ENCODE measurements around the gene IL34. TPM values are rescaled to one million over a fixed set of nuclear protein-coding genes. Genes with fewer than 3 reads are reported as not detected.
"Not testable (repeated sequence)": the region's sequence is repeated elsewhere in the genome, so short reads cannot be mapped to it uniquely, and the experiment has no call there.

The IL34 gene
- total RNA-seq, 1 experiment from 2014 or later, result not detected

DNA sequence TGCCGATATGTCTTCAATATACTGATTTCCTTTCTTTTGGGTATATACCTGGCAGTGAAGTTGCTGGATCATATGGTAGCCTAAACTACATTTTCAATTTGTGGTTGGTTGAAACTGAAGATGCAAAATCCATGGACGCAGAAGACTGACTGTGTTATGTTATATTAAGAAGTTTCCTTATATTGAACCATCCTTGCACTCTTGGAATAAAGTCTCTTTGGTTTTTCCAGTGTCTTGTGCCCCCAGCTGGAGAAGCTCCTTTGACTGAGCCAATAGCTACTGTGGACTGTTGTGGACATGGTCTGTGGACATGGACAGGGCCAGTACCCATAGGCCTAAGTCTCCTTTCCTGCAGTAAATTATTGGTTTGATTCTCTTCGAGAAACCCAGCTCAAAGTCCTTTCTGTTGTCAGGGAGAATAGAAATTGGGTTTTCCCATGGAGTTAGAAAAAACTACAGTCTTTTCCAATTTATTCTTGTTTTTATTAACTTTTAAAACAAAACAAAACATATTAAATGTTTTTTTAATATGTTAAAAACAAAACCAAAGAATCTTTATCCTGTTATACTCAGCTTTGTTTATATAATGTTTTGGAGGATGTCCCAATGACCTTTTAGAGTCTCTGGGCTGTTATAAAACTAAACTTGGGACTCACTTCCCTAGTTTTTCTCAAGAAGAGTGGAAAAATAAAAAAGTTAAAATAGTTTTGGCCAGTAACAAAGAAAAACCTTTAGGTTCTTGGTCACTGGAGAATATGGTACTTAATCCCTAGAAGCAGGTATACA is 15.2 kb upstream of the IL34 start:
- DNase-seq (ENCODE audit: low spot score), result no peak

GRCh38 chr16:70632273-70632672 is 14.1 kb upstream of the IL34 start:
- DNase-seq (ENCODE audit: low spot score), result no peak

DNA sequence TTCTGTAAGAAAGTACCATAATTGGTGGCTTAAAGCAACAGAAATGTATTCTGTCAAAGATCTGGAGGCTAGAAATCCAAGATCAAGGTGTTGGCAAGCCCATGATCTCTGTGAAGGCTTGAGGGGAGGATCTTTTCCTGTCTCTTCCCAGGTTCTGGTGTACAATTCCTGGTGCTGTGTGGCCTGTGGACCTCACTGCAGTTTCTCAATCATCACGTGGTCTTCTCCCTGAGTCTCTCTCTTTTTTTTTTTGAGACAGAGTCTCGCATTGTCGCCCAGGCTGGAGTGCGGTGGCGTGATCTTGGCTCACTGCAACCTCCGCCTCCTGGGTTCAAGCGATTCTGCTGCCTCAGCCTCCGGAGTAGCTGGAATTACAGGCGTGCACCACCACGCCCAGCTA is 12.7 kb upstream of the IL34 start:
- DNase-seq (ENCODE audit: low spot score), result not testable (repeated sequence)

GRCh38 chr16:70634861-70635260 is 11.5 kb upstream of the IL34 start:
- no peak for DNase-seq (ENCODE audit: low spot score)

DNA sequence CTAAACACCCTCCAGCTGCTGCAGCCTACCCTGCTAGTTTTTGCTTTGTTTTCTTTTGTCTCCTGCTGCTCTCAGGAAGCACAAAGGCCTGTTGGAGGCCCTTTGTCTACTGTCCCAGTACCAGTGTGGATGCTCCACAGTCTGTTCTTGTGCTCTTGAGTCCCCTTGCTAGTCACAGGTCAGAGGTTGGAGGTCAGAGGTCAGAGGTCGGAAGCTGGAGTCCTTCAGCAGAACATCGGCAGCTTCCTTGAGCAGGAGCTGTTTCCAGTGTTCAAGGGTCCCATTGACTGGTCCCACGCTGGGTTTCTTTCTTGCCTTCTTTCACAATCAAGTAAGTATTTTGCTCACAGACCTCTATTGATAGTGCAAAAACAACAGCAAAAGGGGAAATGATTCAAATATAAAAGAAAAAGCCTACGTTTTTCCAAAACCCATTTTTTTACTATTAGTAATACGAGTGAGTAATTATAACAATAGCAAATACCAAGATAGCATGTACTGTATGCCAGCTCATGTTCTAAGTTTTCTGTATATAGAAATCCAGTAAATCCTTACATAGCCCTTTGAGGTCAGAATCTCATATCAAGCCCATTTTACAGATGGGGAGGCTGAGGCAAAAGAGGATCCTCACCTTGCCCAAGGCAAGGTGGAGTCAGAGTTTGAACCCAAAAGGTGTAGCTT is 10.9 kb upstream of the IL34 start:
- no peak for DNase-seq (ENCODE audit: low spot score)

- no peak for DNase-seq (ENCODE audit: low spot score)
These were observed 7.3 kb upstream of the IL34 start for GRCh38 chr16:70638814-70639792.

DNA sequence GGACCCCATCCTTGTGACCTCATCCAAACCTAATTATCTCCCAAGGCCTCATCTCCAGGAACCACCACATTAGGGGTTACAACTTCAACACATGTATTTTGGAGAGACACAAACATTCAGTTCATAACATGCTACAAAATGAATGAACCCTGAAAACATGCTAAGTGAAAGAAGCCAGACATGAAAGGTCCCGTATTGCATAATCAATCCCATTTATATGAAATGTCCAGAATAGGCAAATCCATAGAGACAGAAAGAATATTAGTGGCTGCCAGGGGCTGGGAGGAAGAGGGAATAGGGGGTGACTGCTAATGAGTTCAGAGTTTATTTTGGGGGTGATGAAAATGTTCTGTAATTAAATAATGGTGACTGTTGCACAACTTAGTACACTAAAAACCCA is 3.7 kb upstream of the IL34 start:
- no peak for DNase-seq (ENCODE audit: low spot score)

DNA sequence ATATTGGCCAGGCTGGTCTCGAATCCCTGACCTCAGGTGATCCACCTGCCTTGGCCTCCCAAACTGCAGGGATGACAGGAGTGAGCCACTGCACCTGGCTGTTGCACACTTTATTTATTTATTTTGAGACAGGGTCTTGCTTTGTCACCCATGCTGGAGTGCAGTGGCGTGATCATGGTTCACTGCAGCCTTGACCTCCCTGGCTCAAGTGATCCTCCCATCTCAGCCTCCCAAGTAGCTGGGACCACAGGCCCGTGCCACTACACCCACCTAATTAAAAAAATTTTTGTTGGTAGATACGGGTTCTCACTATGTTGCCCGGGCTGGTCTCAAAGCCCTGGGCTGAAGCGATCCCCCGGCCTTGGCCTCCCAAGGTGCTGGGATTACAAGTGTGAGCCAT is 3.1 kb upstream of the IL34 start:
- not testable (repeated sequence) for DNase-seq (ENCODE audit: low spot score)

GRCh38 chr16:70644763-70645597 is 1.4 kb upstream of the IL34 start:
- DNase-seq (ENCODE audit: low spot score), result no peak

DNA sequence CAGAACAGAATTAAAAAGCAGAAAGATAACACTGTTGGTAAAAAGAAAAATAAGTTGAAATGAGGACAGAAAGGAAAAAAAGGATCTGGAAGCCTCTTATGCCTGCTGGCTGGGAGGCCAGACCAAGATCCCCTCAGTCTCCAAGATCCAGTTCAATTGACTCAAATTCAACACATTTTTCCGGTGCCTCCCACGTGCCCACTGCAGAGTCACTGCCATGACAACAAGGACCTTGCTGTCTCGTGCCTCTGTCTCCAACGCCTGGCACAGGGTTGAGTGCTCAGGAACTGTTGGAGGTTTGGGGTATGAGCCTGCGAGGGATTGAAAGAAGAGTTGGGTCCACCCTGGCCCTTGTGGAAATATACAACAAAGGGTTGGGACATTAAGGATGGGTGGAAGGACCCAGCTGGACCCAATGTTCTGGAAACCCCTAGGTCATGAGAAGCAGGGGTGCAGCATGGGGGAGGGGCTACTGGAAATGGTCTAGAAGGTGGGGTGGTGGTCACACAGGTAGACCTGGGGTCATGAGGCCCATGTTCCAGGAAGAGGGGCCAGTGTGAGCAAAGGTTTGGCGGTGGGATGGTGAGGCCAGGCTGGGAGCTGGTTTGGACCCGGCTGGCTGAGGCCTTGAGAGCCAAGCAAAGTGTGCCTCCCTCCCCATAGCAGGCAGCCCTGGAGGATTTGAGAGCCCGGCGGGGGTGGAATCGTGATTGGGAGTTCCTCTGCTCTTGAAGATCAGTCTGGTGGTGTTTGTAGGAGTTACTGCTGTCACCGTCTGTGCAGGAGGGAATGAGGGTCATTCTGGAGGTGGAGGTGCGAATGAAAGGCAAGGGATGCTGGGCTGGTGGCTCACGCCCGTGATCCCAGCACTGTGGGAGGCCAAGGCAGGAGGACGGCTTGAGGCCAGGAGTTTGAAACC is 1.3 kb downstream of the IL34 start:
- DNase-seq (ENCODE audit: low spot score), result no peak

- DNase-seq (ENCODE audit: low spot score), result no peak
These were observed 2.2 kb downstream of the IL34 start for GRCh38 chr16:70648606-70649005.

DNA sequence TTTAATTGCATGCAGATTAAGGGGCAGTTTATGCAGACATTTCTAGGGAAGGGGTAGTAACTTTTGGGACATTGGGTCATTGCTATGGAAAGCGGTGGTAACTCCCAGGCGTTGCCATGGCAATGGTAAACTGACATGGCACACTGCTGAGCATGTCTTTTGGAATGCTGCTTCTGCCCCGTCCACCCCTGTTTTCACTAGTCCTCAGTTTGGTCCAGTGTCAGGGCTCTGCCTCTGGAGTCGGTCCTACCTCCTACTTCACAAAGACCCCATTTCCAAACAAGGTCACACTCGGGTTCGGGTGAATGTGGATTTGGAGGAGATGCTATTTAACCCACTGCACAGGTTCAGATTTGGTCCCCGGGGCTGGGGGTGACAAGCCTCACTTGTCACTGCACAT is 2.9 kb downstream of the IL34 start:
- DNase-seq (ENCODE audit: low spot score), result no peak

DNA sequence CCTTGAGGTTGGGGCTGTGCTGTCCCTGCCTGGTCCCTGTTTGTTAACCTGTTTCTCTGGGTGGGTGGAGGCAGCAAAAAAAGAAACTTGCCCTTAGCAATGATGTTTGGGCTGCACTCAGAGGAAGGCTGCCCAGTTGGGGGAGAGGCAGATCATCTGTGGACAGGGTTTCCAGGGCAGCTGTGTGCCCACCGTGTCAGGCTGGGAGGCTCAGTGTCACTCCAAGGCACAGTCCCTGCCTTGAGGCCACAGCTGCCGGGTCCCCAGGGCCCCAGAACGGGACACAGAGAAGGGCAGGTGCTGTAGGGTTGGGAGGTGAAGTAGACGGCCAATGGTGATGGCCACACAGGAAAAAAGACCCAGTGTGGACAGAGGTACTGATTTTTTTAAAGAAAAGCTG is 3.9 kb downstream of the IL34 start:
- no peak for DNase-seq (ENCODE audit: low spot score)

DNA sequence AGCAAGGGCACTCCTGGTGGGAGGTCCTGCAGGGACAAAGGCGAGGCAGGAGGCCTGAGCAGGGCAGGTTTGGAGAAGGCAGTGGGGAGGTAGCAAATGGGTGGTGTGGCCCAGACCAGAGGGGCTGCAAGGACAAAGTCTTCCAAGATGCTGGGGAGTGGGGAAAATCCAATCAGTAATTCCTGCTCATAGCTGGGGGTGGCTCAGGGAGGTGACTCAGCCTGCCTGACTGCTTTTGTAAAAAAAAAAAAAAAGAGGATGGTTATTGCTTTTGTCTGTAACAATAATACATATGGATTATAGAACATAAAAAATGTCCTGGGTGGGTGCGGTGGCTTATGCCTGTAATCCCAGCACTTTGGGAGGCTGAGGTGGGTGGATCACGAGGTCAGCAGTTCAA is 5.2 kb downstream of the IL34 start:
- DNase-seq (ENCODE audit: low spot score), result no peak

- DNase-seq (ENCODE audit: low spot score), result no peak
These were observed 6.0 kb downstream of the IL34 start for GRCh38 chr16:70652322-70652721.

DNA sequence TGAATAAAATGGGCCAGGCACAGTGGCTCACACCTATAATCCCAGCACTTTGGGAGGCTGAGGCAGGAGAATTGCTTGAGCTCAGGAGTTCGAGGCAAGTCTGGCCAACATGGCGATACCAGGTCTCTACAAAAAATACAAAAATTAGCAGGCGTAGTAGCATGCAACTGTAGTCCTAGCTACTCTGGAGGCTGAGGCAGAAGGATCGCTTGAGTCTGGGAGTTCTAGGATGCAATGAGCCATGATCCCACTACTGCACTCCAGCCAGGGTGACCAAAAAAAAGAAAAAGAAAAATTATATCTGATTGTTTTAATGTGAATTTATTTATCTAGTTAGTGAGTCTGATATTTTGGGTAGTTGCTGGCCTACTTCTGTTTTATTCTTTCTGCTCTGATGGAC is 7.0 kb downstream of the IL34 start:
- no peak for DNase-seq (ENCODE audit: low spot score)

- peak; percentile 72 for DNase-seq (ENCODE audit: low spot score)
These were observed 7.7 kb downstream of the IL34 start for GRCh38 chr16:70653809-70654771.

- DNase-seq (ENCODE audit: low spot score), result no peak
These were observed 9.8 kb downstream of the IL34 start for GRCh38 chr16:70656065-70656711.

Data from H4 (cell line).